H9 (cell line): Measurements from ENCODE around the gene TBC1D1. TPM values are rescaled to one million over a fixed set of nuclear protein-coding genes. Genes with fewer than 3 reads are reported as not detected.

Source experiments
- DNase-seq: peaks from one replicate; pipeline ENCODE4 v3.0.0-alpha.2; 2017
- H2AFZ ChIP-seq: one replicate; pipeline ENCODE4 v1.6.1; 2013; ENCODE audit warnings: mild to moderate bottlenecking, low read length, control low read depth, moderate library complexity
- H2AK5ac ChIP-seq: 2 replicates; pipeline ENCODE4 v1.6.1; 2013; ENCODE audit warnings: low read length, control low read depth, mixed read lengths; ENCODE audit not compliant: insufficient read length
- H2BK120ac ChIP-seq: one replicate; pipeline ENCODE4 v1.6.1; 2013; ENCODE audit warnings: low read depth, mild to moderate bottlenecking, low read length, control low read depth, inconsistent platforms; ENCODE audit not compliant: poor library complexity, severe bottlenecking
- H2BK12ac ChIP-seq: 2 replicates; pipeline ENCODE4 v1.6.1; 2013; ENCODE audit warnings: low read length, control low read depth, mixed read lengths, low read depth; ENCODE audit not compliant: insufficient read length
- H2BK15ac ChIP-seq: 2 replicates; pipeline ENCODE4 v1.6.1; 2013; ENCODE audit warnings: low read depth, low read length, control low read depth
- H2BK20ac ChIP-seq: one replicate; pipeline ENCODE4 v1.6.1; 2013; ENCODE audit warnings: low read depth, mild to moderate bottlenecking, low read length, control low read depth, inconsistent platforms; ENCODE audit not compliant: poor library complexity, severe bottlenecking
- H2BK5ac ChIP-seq: 2 replicates; pipeline ENCODE4 v1.6.1; 2013; ENCODE audit warnings: low read length, control low read depth, mixed read lengths; ENCODE audit not compliant: insufficient read length
- H3K14ac ChIP-seq: 2 replicates; pipeline ENCODE4 v1.6.1; 2013; ENCODE audit warnings: low read length, control low read depth; ENCODE audit not compliant: insufficient read depth
- H3K18ac ChIP-seq: 2 replicates; pipeline ENCODE4 v1.6.1; 2013; ENCODE audit warnings: low read depth, mild to moderate bottlenecking, mixed read lengths, low read length, control low read depth; ENCODE audit not compliant: insufficient read length
- H3K23ac ChIP-seq: 2 replicates; pipeline ENCODE4 v1.6.1; 2013; ENCODE audit warnings: low read length, control low read depth, mixed read lengths, low read depth; ENCODE audit not compliant: insufficient read length
- H3K23me2 ChIP-seq: 2 replicates; pipeline ENCODE4 v1.6.1; 2013; ENCODE audit warnings: low read depth, mild to moderate bottlenecking, mixed read lengths, low read length, control low read depth; ENCODE audit not compliant: insufficient read length, poor library complexity, severe bottlenecking
- H3K27ac ChIP-seq: 2 replicates; pipeline ENCODE4 v1.5.1; 2013; ENCODE audit warnings: low read length, control low read depth, mixed read lengths, low read depth; ENCODE audit not compliant: insufficient read length
- H3K27me3 ChIP-seq: 2 replicates; pipeline ENCODE4 v1.6.1; 2013; ENCODE audit warnings: low read length, control low read depth, inconsistent platforms; ENCODE audit not compliant: insufficient read depth
- H3K4ac ChIP-seq: 2 replicates; pipeline ENCODE4 v1.6.1; 2013; ENCODE audit warnings: low read depth, mild to moderate bottlenecking, control low read depth, inconsistent platforms, low read length, moderate library complexity
- H3K4me1 ChIP-seq: 2 replicates; pipeline ENCODE4 v1.6.1; 2013; ENCODE audit warnings: low read length, control low read depth, inconsistent platforms; ENCODE audit not compliant: insufficient read depth
- H3K4me2 ChIP-seq: 2 replicates; pipeline ENCODE4 v1.6.1; 2013; ENCODE audit warnings: low read length, control low read depth, mixed read lengths; ENCODE audit not compliant: insufficient read length, insufficient read depth
- H3K56ac ChIP-seq: 2 replicates; pipeline ENCODE4 v1.6.1; 2013; ENCODE audit warnings: low read depth, mild to moderate bottlenecking, mixed read lengths, low read length, control low read depth; ENCODE audit not compliant: insufficient read length
- H3K79me1 ChIP-seq: 2 replicates; pipeline ENCODE4 v1.6.1; 2013; ENCODE audit warnings: low read depth, mild to moderate bottlenecking, moderate library complexity, low read length, control low read depth, inconsistent platforms; ENCODE audit not compliant: insufficient read depth, poor library complexity, severe bottlenecking
- H3K79me2 ChIP-seq: 2 replicates; pipeline ENCODE4 v1.6.1; 2013; ENCODE audit warnings: low read length, control low read depth, inconsistent platforms; ENCODE audit not compliant: insufficient read depth
- H3K9ac ChIP-seq: 2 replicates; pipeline ENCODE4 v1.6.1; 2013; ENCODE audit warnings: low read length, control low read depth, mixed read lengths; ENCODE audit not compliant: insufficient read length; ENCODE audit errors: extremely low read depth
- H3K9me3 ChIP-seq: one replicate; pipeline ENCODE4 v1.6.1; 2013; ENCODE audit warnings: low read depth, low read length, inconsistent platforms; ENCODE audit not compliant: control insufficient read depth
- H3T11ph ChIP-seq: one replicate; pipeline ENCODE4 v1.6.1; 2013; ENCODE audit warnings: mild to moderate bottlenecking, low read length, control low read depth, inconsistent platforms
- H4K20me1 ChIP-seq: one replicate; pipeline ENCODE4 v1.6.1; 2013; ENCODE audit not compliant: control insufficient read depth, insufficient read length, insufficient read depth
- H4K5ac ChIP-seq: 2 replicates; pipeline ENCODE4 v1.6.1; 2013; ENCODE audit warnings: low read depth, mild to moderate bottlenecking, mixed read lengths, low read length, control low read depth; ENCODE audit not compliant: insufficient read length
- H4K8ac ChIP-seq: replicated peaks from 2 replicates; pipeline ENCODE4 v1.6.1; 2013; ENCODE audit warnings: low read length, control low read depth, mixed read lengths, low read depth; ENCODE audit not compliant: insufficient read length
- H4K91ac ChIP-seq: 2 replicates; pipeline ENCODE4 v1.6.1; 2013; ENCODE audit warnings: low read depth, mild to moderate bottlenecking, moderate library complexity, mixed read lengths, low read length, control low read depth; ENCODE audit not compliant: insufficient read length
- H3K27ac Mint-ChIP-seq, 3 experiments: 2 replicates in 2 of 3; 3 replicates in 1 of 3; pipeline ENCODE4 v1.8.0; 2020 to 2021; ENCODE audit warnings: mixed read lengths in 3 of 3, mild to moderate bottlenecking in 1 of 3, moderate library complexity in 1 of 3
- H3K27me3 Mint-ChIP-seq: 2 replicates; pipeline ENCODE4 v1.8.0; 2021; ENCODE audit warnings: low read depth, mild to moderate bottlenecking, moderate library complexity, mixed read lengths
- H3K36me3 Mint-ChIP-seq, 3 experiments: 2 replicates in 2 of 3; 3 replicates in 1 of 3; pipeline ENCODE4 v1.8.0; 2020 to 2021; ENCODE audit warnings: low read depth in 3 of 3, mixed read lengths in 3 of 3; ENCODE audit not compliant: insufficient read depth in 1 of 3
- H3K4me1 Mint-ChIP-seq, 2 experiments: 2 replicates each; pipeline ENCODE4 v1.8.0; 2020; ENCODE audit warnings: mixed read lengths in 2 of 2
- H3K4me3 Mint-ChIP-seq, 2 experiments: 2 replicates in 1 of 2; 3 replicates in 1 of 2; pipeline ENCODE4 v1.8.0; 2020 to 2021; ENCODE audit warnings: mild to moderate bottlenecking in 2 of 2, mixed read lengths in 2 of 2, moderate library complexity in 1 of 2
- H3K9me3 Mint-ChIP-seq, 2 experiments: 2 replicates in 1 of 2; 3 replicates in 1 of 2; pipeline ENCODE4 v1.8.0; 2020; ENCODE audit warnings: mild to moderate bottlenecking in 2 of 2, mixed read lengths in 2 of 2, moderate library complexity in 1 of 2
- CTCF ChIP-seq: fragments of 200-600 bp; sonication (generic); conservative IDR thresholded peaks from 3 replicates; pipeline ENCODE4 v1.8.0; 2021; ENCODE audit warnings: antibody characterized with exemption, mild to moderate bottlenecking
- WGBS: extraction: QIAGEN DNeasy Blood & Tissue Kit; methylation state at CpG from one replicate; pipeline ENCODE4 v1.1.7; 2013; ENCODE audit warnings: missing lambda C conversion rate, low lambda C conversion rate, mixed read lengths; ENCODE audit not compliant: insufficient read length; ENCODE audit errors: extremely low coverage; 5-methylcytosine and 5-hydroxymethylcytosine counted together
- total RNA-seq: library from RNA; stranded (reverse); gene quantifications from 2 replicates; pipeline ENCODE4 v1.2.1, GENCODE V29; 2021

The TBC1D1 gene
- total RNA-seq, 1 experiment from 2014 or later: 109 TPM

DNA sequence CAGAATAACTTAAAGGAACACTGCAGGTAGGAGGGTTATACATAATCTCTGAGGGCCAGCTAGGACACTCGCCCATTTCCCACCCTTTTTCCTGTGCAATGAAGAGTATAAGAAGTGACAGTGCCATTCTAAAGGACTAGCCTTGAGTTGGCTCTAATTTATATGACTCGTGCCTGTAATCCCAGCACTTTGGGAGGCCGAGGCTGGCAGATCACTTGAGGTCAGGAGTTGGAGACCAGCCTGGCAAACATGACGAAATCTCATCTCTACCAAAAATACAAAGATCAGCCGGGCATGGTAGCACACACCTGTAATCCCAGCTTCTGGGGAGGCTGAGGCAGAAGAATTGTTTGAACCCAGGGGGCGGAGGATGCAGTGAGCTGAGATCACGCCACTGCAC, 4.4 kb downstream of the TBC1D1 start:
- Histone ChIP-seq H3T11ph (no peak overlapping the region), H3K4me2 (no peak overlapping the region), H3K23me2 (peaks cover 4% of the 10 kb centered on the region), H3K4ac (no peak overlapping the region), H3K14ac (no peak overlapping the region), H2BK15ac (no peak overlapping the region), H3K27me3 (peaks cover 2% of the 10 kb centered on the region; the same call in 1 of the 2 replicates), H2BK20ac (no peak overlapping the region), H2BK120ac (no peak overlapping the region), H2AK5ac (no peak overlapping the region), H3K56ac (no peak overlapping the region), H4K20me1 (no peaks in the 10 kb centered on the region), H3K4me1 (0 out of 2 replicates have a peak, but pooled peaks cover 2% of the 10 kb centered on the region), H3K79me1 (no peaks in the 10 kb centered on the region), H3K23ac (no peak overlapping the region), H4K91ac (no peak overlapping the region), H2BK12ac (no peak overlapping the region), H3K9ac (no peak overlapping the region), H3K9me3 (no peaks in the 10 kb centered on the region), H2BK5ac (no peak overlapping the region), H3K18ac (no peak overlapping the region), H4K5ac (no peak overlapping the region), H3K27ac (no peak overlapping the region), H3K79me2 (no peaks in the 10 kb centered on the region), H4K8ac (no peak overlapping the region), H2AFZ (no peak overlapping the region)
- no peak for TF ChIP-seq CTCF
- no peaks in the 10 kb centered on the region; a peak in 1 of 5 replicates for H3K9me3 Mint-ChIP-seq
- H3K4me3 Mint-ChIP-seq: no peak overlapping the region
- no peak for DNase-seq
- H3K27me3 Mint-ChIP-seq: peaks cover 43% of the 10 kb centered on the region
- peaks cover 0 to 6% (median 2%) of the 10 kb centered on the region in 3 experiments; a peak in 4 of 7 replicates for H3K36me3 Mint-ChIP-seq
- no CpG with 5 or more reads among the region's 7 CpGs for WGBS
- H3K27ac Mint-ChIP-seq: peak overlapping the region in 1 of 3 experiments; percentile 65; a peak in 1 of 7 replicates
- peaks cover 7% of the 10 kb centered on the region in 2 experiments for H3K4me1 Mint-ChIP-seq
